PC-3 (cell line): ENCODE data around the gene TEX12.

Experiments used
- EZH2 ChIP-seq: fragments of 300-600 bp; sonication (generic); IDR thresholded peaks from one replicate; pipeline ENCODE4 v1.6.1; 2017; ENCODE audit warnings: antibody characterized with exemption, mild to moderate bottlenecking, low read length; ENCODE audit not compliant: unreplicated experiment
- TF ChIP-seq, protein P1 (sequence below): fragments of 300-600 bp; sonication (generic); conservative IDR thresholded peaks from 2 replicates; pipeline ENCODE4 v1.5.1; 2017; ENCODE audit warnings: antibody characterized with exemption, low read depth, mild to moderate bottlenecking, low read length

DNA sequence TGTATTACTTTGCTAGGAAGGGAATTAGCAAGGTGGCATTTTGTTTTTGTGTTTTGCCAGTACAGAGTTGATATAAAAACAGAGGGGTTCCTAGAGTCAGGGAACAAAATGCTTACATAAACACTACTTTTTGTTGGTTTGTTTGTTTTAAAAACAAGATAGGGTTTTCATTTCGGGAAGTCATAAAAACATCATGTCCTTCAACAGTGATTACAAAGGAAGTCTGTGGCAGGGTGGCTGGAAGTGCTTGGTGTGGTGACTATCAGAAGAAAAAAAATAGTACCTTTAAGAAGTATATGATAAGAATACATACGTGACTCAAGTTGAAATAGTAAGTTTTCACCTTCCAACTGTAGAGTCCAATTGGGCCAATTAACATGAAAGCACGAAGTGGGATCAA, 2.1 kb upstream of the TEX12 start:
- TF ChIP-seq, protein P1, sequence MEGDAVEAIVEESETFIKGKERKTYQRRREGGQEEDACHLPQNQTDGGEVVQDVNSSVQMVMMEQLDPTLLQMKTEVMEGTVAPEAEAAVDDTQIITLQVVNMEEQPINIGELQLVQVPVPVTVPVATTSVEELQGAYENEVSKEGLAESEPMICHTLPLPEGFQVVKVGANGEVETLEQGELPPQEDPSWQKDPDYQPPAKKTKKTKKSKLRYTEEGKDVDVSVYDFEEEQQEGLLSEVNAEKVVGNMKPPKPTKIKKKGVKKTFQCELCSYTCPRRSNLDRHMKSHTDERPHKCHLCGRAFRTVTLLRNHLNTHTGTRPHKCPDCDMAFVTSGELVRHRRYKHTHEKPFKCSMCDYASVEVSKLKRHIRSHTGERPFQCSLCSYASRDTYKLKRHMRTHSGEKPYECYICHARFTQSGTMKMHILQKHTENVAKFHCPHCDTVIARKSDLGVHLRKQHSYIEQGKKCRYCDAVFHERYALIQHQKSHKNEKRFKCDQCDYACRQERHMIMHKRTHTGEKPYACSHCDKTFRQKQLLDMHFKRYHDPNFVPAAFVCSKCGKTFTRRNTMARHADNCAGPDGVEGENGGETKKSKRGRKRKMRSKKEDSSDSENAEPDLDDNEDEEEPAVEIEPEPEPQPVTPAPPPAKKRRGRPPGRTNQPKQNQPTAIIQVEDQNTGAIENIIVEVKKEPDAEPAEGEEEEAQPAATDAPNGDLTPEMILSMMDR, result no peak
- TF ChIP-seq EZH2, result no peak
